ENCODE measurements around the gene SCARB1.

- TF ChIP-seq EZH2 (IDR thresholded peaks at IDR 0.05) (no peak), POLR2AphosphoS5 (IDR thresholded peaks at IDR 0.05; ENCODE audit: borderline replicate concordance, low read depth, low read length) (no peak), FOXP2 (optimal IDR thresholded peaks at IDR 0.05; ENCODE audit: control extremely low read depth, extremely low read length, insufficient read depth) (no peak)
Measured at GRCh38 chr12:124780752-124781685, 82.6 kb downstream of the SCARB1 start.

All from SK-N-MC (cell line).